HEK293 (cell line): ENCODE data around the gene CHST15.

Experiments
- MYNN ChIP-seq: fragments of 450-650 bp; formaldehyde crosslinking; IDR thresholded peaks from 2 replicates; pipeline ENCODE4 v1.5.1; 2016; ENCODE audit warnings: missing biosample characterization, missing genetic modification characterization, borderline replicate concordance
- YY1 ChIP-seq: fragments of 450-650 bp; formaldehyde crosslinking; IDR thresholded peaks from 2 replicates; pipeline ENCODE4 v1.5.1; 2018; ENCODE audit warnings: missing biosample characterization, missing genetic modification characterization
- ZBTB1 ChIP-seq: fragments of 450-650 bp; formaldehyde crosslinking; IDR thresholded peaks from 2 replicates; pipeline ENCODE4 v1.5.1; 2016; ENCODE audit warnings: missing biosample characterization, missing genetic modification characterization
- ZNF114 ChIP-seq: fragments of 450-650 bp; formaldehyde crosslinking; IDR thresholded peaks from 2 replicates; pipeline ENCODE4 v1.5.0; 2017; ENCODE audit warnings: missing biosample characterization, missing genetic modification characterization
- ZNF121 ChIP-seq: fragments of 450-650 bp; formaldehyde crosslinking; IDR thresholded peaks from 2 replicates; pipeline ENCODE4 v1.5.1; 2016; ENCODE audit warnings: missing biosample characterization, missing genetic modification characterization
- ZNF501 ChIP-seq: fragments of 450-650 bp; formaldehyde crosslinking; IDR thresholded peaks from 2 replicates; pipeline ENCODE4 v1.5.1; 2016; ENCODE audit warnings: missing biosample characterization, missing genetic modification characterization
- TF ChIP-seq, protein P1 (sequence below): fragments of 450-650 bp; formaldehyde crosslinking; IDR thresholded peaks from 2 replicates; pipeline ENCODE4 v1.5.1; 2016; ENCODE audit warnings: missing biosample characterization, missing genetic modification characterization
- TF ChIP-seq, protein P2 (sequence below): fragments of 450-650 bp; formaldehyde crosslinking; IDR thresholded peaks from 2 replicates; pipeline ENCODE4 v1.5.1; 2016; ENCODE audit warnings: missing biosample characterization, missing genetic modification characterization

DNA sequence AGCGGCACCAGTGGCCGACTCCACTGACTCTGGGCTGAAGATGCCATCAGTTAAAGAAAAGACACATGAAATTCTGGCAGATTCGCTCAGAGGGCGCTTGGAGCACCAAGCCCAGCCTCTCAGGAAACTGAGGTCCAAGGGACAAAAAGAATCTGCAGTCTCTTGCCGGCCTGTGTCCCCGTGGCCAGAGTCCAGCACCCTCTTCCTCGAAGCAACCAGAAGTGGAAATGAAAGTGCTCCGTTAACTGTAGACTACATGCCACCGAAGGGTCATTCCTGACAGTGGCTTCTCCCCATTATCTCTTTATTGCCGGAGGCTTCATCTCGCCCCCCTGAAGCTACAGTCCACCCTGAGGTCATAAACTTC lies 1.0 kb upstream of the CHST15 start:
- TF ChIP-seq ZNF114 (tag by site-specific recombination) (no peak), MYNN (tag by site-specific recombination) (no peak), ZNF501 (tag by site-specific recombination) (no peak), YY1 (tag by site-specific recombination) (no peak), ZBTB1 (tag by site-specific recombination) (no peak), ZNF121 (no peak)
- TF ChIP-seq, protein P1, sequence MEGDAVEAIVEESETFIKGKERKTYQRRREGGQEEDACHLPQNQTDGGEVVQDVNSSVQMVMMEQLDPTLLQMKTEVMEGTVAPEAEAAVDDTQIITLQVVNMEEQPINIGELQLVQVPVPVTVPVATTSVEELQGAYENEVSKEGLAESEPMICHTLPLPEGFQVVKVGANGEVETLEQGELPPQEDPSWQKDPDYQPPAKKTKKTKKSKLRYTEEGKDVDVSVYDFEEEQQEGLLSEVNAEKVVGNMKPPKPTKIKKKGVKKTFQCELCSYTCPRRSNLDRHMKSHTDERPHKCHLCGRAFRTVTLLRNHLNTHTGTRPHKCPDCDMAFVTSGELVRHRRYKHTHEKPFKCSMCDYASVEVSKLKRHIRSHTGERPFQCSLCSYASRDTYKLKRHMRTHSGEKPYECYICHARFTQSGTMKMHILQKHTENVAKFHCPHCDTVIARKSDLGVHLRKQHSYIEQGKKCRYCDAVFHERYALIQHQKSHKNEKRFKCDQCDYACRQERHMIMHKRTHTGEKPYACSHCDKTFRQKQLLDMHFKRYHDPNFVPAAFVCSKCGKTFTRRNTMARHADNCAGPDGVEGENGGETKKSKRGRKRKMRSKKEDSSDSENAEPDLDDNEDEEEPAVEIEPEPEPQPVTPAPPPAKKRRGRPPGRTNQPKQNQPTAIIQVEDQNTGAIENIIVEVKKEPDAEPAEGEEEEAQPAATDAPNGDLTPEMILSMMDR = no peak
- TF ChIP-seq, protein P2, sequence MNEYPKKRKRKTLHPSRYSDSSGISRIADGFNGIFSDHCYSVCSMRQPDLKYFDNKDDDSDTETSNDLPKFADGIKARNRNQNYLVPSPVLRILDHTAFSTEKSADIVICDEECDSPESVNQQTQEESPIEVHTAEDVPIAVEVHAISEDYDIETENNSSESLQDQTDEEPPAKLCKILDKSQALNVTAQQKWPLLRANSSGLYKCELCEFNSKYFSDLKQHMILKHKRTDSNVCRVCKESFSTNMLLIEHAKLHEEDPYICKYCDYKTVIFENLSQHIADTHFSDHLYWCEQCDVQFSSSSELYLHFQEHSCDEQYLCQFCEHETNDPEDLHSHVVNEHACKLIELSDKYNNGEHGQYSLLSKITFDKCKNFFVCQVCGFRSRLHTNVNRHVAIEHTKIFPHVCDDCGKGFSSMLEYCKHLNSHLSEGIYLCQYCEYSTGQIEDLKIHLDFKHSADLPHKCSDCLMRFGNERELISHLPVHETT = no peak
